RCC 7860 (cell line): ENCODE measurements around the gene PHF21B.
"Not testable (repeated sequence)": the region's sequence is repeated elsewhere in the genome, so short reads cannot be mapped to it uniquely, and the experiment has no call there.

Source experiments
- DNase-seq: peaks from one replicate; pipeline ENCODE4 v3.0.0-alpha.2; 2015; ENCODE audit warnings: low spot score
- FAIRE-seq: peaks from 2 replicates; lab custom pipeline; 2012; peaks lifted over from hg19 to GRCh38; lab: Jason Lieb, UNC

PHF21B gene

DNA sequence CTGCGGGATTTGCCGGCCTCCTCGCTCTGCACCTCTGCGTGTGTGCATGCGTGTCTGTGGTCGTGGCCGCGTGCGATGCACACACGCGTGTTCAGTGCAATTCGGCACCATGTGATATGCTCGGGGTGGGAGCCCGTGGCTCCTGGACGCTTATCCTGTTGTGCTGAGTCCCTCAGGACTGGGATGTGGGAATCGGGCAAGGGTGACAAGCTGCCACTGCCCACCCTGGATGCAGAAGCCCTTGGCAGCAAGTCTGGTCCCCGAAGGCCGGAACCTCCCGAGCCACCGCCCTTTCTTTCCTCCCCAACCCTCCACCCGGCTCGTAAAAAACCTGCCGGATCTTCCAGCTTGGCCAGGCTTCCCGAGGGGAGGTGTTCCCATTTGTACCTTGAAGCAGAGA, 128.2 kb downstream of the PHF21B start:
- DNase-seq (no peak), FAIRE-seq (no peak)

DNA sequence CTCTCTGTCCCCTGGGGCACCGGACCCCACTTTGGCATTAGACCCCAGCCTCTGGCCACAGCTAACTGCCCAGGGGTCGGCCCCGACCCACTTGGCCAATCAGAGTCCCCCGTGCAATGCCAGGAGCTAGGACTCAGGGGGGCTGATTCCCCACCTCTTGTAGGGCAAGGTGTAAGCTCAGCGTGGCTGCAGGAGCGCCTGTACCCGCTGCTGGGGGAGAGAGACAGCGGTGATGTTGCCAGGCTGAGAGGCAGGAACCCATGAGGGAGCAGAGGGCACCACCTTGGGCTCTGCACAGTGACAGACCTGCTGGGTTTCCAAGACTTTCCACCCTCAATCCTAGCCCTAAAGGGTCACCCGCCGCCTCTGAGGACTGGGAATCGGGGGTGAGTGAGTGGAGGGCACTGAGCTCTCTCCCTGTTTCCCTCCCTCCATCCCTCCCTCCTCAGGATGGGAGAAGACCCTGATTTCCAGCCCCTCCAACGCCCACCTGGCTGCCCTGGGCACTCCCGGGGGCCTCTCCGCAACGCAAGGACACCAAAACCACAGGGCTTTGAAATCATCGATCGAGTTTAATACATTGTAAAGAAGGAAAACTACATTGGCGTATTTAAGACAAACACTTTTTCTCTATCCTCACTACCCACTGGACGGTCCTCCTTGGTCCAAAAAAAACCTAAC, 129.1 kb downstream of the PHF21B start:
- DNase-seq (no peak), FAIRE-seq (no peak)

DNA sequence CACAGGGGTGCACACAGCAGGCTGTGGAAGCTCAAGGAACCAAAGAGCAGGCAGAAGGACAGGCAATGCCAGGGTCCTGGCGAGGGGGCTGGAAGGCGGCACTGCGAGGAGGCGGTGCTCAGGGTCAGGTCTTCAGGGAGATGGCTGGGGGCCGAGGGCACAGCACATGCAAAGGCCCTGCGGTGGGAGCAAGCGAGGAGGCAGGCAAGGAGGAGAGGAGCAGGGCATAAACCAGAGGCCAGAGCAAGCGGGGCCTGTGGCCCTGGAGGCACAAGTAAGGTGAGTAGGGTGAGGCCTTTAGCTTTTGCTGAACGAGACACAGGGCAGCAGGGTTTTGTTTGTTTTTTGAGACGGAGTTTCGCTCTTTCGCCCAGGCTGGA, 130.5 kb downstream of the PHF21B start:
- no peak for DNase-seq
- FAIRE-seq = no peak

DNA sequence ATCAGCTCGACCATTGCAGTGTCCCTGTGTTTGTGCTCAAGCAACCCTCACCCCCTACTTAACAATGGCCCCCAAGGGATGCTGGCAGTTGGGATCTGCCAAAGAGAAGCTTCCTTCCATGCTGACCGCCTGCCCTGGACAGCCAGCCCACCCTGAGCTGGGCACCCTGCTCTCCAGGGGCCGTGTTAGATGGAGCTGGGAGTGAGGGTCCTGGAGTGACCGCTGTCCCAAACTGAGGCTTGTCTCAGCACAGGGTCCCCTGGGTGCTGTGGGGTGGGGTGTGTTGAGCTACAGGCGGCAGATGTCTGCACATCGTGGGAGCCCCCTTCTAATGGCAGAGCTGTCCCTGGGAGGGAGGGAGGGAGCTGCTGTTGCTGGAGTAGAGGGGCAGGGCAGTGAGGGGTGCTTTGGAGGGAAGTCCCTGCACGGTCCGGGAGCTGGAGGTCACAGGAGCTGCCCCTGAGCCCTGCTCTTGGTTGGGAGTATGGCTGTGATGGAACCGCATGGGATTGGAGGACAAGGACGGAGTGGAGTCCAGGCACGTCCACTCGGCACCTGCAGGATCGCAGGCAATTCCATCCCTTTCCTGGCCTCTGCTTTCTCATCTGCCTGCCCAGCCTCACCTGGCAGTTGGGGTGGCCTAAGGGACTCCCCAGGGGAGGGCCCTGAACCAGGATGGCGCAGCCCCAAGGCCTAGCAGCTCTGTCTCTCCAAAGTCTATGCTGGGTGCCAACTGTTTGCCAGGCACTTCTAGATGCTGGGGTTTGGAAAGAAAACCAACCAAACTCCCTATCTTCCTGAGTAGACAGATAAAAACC, 131.1 kb downstream of the PHF21B start:
- FAIRE-seq = no peak
- no peak for DNase-seq

DNA sequence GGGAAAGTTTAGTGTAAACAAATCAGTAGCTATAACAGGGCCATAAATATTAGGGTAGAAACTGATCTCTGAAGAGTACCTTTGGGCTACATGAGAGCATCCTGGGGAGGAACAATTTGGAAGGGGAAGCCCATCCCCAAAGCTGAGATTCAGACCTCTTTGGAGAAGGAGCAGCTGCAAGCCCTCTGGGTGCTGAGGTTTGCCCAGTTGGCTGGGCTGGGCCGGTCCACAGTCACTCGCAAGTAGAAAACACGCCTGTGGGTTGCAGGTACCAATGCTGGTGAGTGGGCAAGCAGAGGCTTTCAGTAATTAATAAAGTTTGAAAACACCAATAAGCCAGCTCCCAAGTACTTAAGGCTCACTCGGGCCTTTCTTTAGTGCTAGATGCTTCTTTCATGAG, 132.9 kb downstream of the PHF21B start:
- DNase-seq = no peak
- no peak for FAIRE-seq

DNA sequence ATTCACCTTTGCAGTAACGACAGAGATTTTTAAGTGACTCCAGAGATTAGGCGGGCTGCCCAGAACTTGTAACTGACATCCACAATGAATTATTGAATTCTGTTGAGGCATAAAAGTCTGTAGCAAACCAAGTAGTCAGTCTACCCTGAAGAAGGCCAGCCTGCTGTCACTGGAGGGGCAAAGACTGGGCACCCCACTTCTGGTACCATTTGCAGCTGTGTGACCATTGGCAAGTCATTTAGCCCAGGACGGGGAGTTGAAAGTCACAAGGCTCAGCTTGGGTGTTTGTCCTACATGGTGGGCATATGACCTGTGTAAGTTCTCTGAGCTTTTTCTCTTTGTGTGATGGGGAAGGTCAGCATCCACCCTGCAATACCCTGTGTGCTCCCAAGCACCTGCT, 138.0 kb downstream of the PHF21B start:
- FAIRE-seq = no peak

DNA sequence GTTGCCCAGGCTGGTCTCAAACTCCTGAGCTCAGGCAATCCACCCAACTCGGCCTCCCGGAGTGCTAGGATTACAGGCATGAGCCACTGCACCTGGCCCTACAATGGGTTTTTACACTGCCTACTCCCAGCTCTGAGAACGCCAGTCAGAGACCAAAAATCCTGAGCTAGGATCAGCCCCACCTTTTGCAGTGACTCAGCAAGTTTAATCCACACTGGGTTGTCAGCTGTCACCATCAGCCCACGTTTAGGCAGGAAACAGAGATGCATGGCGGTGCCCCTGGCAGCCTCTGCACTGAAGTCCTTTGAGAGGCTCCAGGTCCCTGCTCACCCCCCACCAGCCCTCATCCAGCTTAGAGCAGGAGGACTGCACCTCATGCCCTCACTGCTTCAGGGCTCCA, 139.8 kb downstream of the PHF21B start:
- FAIRE-seq (no peak), DNase-seq (peak; percentile 5)

More for the DNA sequence above, 138.0 kb downstream of the PHF21B start:
- no peak for DNase-seq

DNA sequence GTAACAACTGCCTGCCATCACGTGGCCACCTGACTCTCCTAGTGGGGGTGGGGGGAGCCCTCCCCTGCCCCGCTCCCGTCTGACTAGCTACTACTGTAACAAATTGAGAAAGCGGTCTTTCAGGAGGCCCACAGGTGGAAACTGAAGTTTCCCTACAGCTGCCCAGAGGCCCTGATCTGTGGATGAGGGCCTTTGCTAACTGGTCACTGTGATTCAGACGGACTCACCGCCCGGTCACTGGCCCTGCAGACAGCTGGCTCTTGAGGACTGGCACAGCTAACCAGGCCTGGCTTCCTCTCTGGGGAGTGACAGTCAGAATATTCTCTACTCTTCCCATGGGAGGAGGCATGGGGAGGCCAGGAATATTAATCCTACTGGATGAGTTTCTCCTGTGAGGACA, 140.6 kb downstream of the PHF21B start:
- no peak for DNase-seq
- no peak for FAIRE-seq

DNA sequence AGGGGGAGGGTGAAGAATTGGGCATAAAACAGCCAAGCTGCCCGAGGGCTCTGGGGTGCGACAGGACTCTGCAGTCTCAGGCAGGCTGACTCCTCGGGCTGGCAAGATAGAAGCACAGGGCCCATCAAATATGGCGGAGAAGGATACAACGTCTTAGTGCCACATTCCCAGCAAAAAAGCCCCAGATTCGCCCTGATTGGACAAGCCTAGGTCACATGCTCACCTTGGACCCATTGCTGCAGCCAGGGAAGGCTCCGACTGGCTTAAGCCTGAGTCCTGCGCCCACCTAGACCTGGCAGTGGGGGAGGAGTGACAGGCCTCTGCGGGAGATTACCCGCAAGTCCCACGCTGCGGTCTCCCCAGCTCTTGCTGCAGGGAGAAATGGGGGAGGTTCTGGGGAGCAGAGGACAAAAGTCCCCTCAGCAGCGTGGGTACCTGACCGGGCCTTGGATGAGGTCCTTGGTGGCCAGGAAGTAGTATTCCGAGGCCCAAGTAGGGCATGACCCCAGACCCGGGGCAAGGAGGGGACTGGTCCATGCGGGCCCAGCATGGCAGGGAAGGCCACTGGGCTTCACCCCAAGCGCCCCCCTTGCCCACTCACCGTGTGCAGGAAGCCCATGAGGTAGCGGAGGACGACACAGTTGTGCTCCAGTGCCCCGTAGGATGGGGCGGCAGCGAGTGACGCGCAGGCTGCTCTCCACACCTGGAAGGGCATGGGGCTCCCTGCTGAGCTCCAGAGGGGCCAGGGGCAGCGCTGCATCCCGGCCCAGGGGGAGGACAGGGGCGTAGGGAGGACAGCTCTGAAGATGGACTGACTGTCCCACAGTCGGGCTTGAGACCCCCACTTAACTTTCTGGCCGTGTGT, 144.4 kb downstream of the PHF21B start:
- FAIRE-seq (no peak), DNase-seq (no peak)

DNA sequence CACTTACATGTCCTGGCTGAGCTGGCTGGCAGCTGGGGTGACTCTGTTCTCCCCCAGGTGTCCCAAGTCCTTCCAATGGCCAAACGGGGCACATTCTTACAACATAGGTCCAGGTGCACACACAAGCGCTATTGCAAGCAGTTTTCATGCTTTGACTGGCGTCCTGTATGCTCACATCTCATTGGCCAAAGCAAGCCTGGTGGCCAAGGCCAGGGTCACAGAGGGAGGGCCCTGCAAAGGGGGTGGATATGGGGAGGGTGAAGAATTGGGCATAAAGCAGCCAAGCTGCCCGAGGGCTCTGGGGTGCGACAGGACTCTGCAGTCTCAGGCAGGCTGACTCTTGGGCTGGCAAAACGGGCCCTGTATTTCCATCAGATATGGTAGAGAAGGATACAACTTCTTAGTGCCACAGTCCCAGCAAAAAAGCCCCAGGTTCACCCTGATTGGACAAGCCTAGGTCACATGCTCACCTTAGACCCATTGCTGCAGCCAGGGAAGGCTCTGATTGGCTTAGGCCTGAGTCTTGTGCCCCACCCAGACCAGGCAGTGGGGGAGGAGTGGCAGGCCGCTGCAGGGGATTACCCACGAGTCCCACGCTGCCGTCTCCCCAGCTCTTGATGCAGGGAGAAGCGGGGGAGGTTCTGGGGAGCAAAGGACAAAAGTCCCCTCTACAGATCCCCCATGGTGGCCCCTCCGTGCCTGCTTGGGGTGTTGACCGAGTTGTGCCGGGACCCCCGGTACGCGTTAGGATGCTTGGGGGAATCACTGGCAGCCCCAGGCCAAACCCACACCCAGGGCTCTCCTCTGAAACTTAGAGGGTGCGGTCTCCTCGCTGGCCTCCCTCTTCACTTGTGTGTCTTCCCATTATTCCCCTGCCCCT, 146.6 kb downstream of the PHF21B start:
- DNase-seq = no peak

DNA sequence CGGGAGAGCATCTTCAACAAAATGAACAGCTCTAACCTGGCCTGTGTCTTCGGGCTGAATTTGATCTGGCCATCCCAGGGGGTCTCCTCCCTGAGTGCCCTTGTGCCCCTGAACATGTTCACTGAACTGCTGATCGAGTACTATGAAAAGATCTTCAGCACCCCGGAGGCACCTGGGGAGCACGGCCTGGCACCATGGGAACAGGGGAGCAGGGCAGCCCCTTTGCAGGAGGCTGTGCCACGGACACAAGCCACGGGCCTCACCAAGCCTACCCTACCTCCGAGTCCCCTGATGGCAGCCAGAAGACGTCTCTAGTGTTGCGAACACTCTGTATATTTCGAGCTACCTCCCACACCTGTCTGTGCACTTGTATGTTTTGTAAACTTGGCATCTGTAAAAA, 147.5 kb downstream of the PHF21B start:
- FAIRE-seq (no peak), DNase-seq (no peak)

More for the DNA sequence above, 146.6 kb downstream of the PHF21B start:
- FAIRE-seq = no peak

DNA sequence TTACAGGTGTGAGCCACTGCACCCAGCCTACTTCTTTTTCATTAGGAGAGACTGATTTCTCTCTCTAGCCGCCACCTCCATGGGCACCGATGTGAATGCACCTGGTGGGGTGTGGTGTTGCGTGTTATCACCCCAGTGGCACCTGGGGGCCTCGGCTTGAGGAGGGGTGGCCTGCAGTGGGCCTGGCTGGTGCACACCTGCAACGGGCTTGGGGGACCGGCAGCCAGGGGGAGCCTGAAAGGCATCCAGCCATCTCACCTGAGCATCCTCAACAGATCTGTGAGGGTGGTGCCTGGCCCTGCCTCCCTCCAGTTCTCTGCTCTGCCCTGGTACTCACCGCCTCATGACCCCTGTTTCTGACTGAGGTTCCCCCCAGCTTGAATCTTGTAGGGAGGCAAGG, 148.6 kb downstream of the PHF21B start:
- no peak for FAIRE-seq

DNA sequence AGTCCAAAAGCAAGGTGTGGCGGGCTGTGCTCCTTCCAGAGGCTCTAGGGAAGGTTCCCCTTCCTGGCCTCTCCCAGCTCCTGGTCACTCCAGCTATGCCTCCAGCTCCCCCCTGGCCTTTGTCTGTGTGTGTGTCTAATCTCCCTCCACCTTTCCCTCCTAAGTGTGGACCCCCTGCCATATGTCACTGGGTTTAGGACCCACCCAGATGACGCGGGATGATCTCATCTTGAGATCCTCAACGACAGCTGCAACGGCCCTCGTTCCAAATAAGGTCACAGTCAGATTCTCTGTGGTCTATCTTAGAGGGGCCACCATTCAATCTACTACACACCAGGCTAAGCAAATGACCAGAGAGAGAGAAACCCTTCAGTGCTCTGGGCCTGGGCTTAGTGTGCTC, 149.5 kb downstream of the PHF21B start:
- DNase-seq = no peak
- no peak for FAIRE-seq

More for the DNA sequence above, 148.6 kb downstream of the PHF21B start:
- DNase-seq = no peak

DNA sequence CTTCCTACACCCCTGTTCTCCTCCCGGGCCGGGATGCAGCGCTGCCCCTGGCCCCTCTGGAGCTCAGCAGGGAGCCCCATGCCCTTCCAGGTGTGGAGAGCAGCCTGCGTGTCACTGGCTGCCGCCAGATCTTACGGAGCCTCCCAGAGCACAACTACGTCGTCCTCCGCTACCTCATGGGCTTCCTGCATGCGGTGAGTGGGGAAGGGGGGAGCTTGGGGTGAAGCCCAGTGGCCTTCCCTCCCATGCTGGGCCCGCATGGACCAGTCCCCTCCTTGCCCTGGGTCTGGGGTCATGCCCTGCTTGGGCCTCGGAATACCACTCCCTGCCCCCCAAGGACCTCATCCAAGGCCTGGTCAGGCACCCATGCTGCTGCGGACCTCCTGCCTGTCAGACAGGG, 150.2 kb downstream of the PHF21B start:
- no peak for FAIRE-seq

DNA sequence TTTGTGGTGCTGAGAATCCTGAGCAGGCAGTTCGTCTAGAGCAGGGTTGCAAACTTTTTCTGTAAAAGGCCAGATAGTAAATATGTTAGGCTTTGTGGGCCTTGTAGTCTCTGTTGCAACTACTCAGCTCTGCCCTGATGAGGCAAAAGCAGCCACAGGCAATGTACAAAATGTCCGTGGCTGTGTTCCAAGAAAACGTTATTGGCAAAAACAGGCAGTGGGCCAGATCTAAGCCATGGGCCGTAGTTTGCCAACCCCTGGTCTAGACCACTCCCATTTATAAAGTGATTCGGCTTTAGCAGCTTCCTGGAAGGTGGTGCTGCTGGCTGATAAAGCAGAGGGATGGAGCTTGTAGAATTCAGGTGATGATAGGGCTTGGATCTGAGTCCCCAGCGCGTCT, 151.0 kb downstream of the PHF21B start:
- not testable (repeated sequence) for DNase-seq, FAIRE-seq

More for the DNA sequence above, 150.2 kb downstream of the PHF21B start:
- DNase-seq = no peak

DNA sequence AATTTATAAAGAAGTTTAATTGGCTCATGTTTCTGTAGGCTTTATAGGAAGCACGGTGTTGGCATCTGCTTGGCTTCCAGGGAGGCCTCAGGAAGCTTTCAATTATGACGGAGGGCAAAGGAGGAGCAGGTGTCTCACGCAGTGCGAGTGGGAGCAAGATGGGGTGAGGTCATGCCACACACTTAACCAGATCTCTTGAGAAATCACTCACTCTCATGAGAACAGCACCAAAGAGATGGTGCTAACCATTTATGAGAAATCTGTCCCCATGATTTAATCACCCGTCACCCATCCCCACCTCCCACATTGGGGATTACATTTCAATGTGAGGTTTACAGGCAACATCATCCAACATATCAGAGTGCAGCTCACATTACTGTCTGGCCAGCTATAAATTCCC, 153.9 kb downstream of the PHF21B start:
- FAIRE-seq = no peak
- no peak for DNase-seq

DNA sequence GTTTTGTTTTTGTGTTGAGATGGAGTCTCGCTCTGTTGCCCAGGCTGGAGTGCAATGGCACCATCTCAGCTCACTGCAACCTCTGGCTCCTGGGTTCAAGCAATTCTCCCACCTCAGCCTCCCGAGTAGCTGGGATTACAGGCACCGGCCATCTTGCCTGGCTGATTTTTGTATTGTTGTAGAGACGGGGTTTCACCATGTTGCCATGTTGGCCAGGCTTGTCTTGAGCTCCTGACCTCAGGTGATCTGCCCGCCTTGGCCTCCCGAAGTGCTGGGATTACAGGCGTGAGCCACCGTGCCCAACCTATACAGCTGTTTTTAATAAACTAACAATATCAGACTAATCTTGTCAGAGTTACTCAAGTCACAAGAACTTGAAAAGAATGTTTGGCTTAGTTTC, 155.2 kb downstream of the PHF21B start:
- not testable (repeated sequence) for FAIRE-seq

DNA sequence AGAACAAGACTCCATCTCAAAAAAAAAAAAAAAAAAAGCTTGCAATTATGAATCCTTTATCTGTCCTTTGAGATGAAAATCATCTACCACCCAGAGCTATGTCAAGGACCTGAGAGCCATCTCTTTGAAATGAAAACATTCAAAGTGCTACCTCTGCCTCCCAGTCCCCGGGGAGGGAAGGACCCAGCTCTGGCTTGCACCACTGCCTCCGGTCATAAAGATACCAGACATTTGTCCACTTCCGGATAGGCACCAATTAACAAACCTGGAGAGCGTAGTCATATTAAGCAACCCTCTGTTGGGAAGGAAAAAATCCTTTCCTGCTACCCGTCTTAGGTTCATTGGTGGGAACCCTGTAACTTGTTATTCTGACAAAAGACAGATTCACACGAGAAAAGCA, 158.9 kb downstream of the PHF21B start:
- DNase-seq = no peak
- no peak for FAIRE-seq

More for the DNA sequence above, 155.2 kb downstream of the PHF21B start:
- DNase-seq = not testable (repeated sequence)

DNA sequence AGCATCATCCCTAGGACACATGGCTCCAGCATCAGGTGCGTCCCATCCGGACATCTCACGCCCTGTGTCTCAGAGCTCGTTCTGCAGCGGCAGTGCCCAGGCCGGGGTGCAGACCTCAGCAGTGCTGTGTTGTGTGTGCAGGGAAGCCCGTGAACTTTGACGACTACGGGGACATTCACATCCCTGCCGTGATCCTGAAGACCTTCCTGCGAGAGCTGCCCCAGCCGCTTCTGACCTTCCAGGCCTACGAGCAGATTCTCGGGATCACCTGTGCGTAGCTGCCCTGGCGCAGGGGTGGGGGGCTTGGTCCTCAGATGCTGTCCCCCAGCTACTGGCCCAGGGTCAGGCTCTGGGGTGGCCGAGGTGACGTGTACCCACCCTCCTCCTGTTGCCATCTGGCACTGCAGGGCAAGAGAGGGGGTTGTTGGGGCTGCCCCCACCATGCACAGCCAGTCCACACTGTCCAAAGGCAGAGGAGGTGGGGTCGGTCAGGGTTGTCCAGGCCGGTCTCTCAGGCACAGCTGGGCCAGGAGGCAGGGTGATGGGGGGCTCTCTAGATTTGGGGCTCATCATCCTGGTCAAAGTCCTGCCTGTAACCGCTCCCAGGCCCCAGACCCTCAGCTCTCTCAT, 160.9 kb downstream of the PHF21B start:
- DNase-seq = no peak
- no peak for FAIRE-seq

DNA sequence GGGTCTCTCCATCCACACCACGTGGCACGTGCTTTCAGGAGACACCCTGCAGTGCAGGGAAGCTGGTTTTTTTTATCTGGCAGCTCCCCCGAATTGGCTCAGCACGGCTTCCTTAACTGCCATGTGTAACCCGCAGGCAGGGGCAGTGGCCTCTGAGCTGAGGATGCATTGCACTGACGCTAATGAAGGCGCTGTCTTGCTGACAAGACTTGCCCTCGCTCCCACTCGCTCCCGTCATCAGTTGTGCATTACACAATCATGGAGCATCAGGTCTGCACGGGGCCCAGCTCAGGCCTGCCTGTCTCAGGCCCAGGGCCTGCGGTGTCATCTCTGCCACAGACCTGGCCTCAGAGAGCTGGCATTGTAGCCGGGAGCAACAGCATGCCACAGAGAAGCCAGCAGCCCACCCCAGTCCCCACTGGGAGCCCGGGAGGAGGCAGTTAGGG, 161.5 kb downstream of the PHF21B start:
- DNase-seq (no peak), FAIRE-seq (no peak)
